ENCODE results near the gene TTC7B. TPM values are rescaled to one million over a fixed set of nuclear protein-coding genes. Genes with fewer than 3 reads are reported as not detected.

The TTC7B gene
- total and polyA plus RNA-seq, 10 of the 15 experiments (the other 5 are each of a cell fraction or from before 2014, with no cell fraction given): under 0.01 to 1.1 (median 0.26) TPM; not detected in 2

- no peak for FAIRE-seq
- H3K27me3 ChIP-seq (replicated peaks in 1 of 2; ENCODE audit: control insufficient read depth in 2 of 2, insufficient read depth in 2 of 2, low read length in 1 of 2): peaks cover 0 to 3% of the 10 kb centered on the region in 2 experiments; a peak in 3 of 4 replicates
- POLR2A ChIA-PET: no interaction called here
Observed at GRCh38 chr14:90551733-90552464, 264.3 kb downstream of the TTC7B start.

More at GRCh38 chr14:90551733-90552464, 264.3 kb downstream of the TTC7B start:
- Histone ChIP-seq H3K9ac (ENCODE audit: control insufficient read depth, insufficient read depth, low read length) (no peak overlapping the region), H3K9me3 (replicated peaks; ENCODE audit: control insufficient read depth, insufficient read depth, low read length) (no peaks in the 10 kb centered on the region), H3K4me1 (ENCODE audit: control insufficient read depth, insufficient read depth, low read length) (no peaks in the 10 kb centered on the region), H3K4me2 (ENCODE audit: control insufficient read depth, insufficient read depth) (no peak overlapping the region), H3K27ac (ENCODE audit: control insufficient read depth, insufficient read depth) (no peak overlapping the region), H3K79me2 (ENCODE audit: control insufficient read depth, insufficient read depth, low read length) (no peaks in the 10 kb centered on the region), H3K4me3 (no peak overlapping the region), H3K36me3 (ENCODE audit: control insufficient read depth in 2 of 2, insufficient read depth in 2 of 2, low read length in 1 of 2) (no peaks in the 10 kb centered on the region), H2AFZ (ENCODE audit: control insufficient read depth, low read depth, low read length) (no peak overlapping the region), H4K20me1 (ENCODE audit: control insufficient read depth, insufficient read depth) (no peaks in the 10 kb centered on the region)
- ChIA-PET SMC1A (ENCODE audit: uncharacterized antibody, unreplicated experiment) (no interaction called here), CTCF (no interaction called here), RAD21 (ENCODE audit: unreplicated experiment) (no interaction called here)
- no peak for ATAC-seq
- DNase-seq (ENCODE audit: low read depth, low spot score): no peak
- no peak for TF ChIP-seq ZNF622 (IDR thresholded peaks at IDR 0.05)
- no peak for TF ChIP-seq MXI1 (IDR thresholded peaks at IDR 0.05; ENCODE audit: low read depth, low read length)
- no peak for TF ChIP-seq ZNF207 (IDR thresholded peaks at IDR 0.05; ENCODE audit: borderline replicate concordance)
- TF ChIP-seq SIN3A (IDR thresholded peaks at IDR 0.05; ENCODE audit: low read depth, low read length): no peak
- TF ChIP-seq JUNB (IDR thresholded peaks at IDR 0.05): no peak
- TF ChIP-seq TARDBP (IDR thresholded peaks at IDR 0.05; ENCODE audit: borderline replicate concordance): no peak
- TF ChIP-seq BHLHE40 (IDR thresholded peaks at IDR 0.05; ENCODE audit: borderline replicate concordance in 1 of 2, low read depth in 2 of 2, low read length in 1 of 2): no peak
- no peak for TF ChIP-seq MEF2A (IDR thresholded peaks at IDR 0.05; ENCODE audit: insufficient read depth, low read depth, low read length)
- TF ChIP-seq TCF12 (IDR thresholded peaks at IDR 0.05; ENCODE audit: low read depth, low read length): no peak
- no peak for TF ChIP-seq MYC (IDR thresholded peaks at IDR 0.05; ENCODE audit: insufficient read depth, insufficient read length, insufficient replicate concordance, low read length, severe bottlenecking)
- TF ChIP-seq IRF3 (IDR thresholded peaks at IDR 0.05): no peak
- TF ChIP-seq E2F8 (IDR thresholded peaks at IDR 0.05; ENCODE audit: low read depth, partially characterized antibody): no peak
- no peak for TF ChIP-seq RAD21 (IDR thresholded peaks at IDR 0.05; ENCODE audit: insufficient read depth, low read depth, low read length)
- TF ChIP-seq ESRRA (IDR thresholded peaks at IDR 0.05; ENCODE audit: low read length): no peak
- TF ChIP-seq, protein P1, sequence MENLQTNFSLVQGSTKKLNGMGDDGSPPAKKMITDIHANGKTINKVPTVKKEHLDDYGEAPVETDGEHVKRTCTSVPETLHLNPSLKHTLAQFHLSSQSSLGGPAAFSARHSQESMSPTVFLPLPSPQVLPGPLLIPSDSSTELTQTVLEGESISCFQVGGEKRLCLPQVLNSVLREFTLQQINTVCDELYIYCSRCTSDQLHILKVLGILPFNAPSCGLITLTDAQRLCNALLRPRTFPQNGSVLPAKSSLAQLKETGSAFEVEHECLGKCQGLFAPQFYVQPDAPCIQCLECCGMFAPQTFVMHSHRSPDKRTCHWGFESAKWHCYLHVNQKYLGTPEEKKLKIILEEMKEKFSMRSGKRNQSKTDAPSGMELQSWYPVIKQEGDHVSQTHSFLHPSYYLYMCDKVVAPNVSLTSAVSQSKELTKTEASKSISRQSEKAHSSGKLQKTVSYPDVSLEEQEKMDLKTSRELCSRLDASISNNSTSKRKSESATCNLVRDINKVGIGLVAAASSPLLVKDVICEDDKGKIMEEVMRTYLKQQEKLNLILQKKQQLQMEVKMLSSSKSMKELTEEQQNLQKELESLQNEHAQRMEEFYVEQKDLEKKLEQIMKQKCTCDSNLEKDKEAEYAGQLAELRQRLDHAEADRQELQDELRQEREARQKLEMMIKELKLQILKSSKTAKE (IDR thresholded peaks at IDR 0.05; ENCODE audit: low read depth, poor library complexity, severe bottlenecking): no peak
- intact Hi-C loops (cut with micrococcal nuclease; ENCODE audit: unreplicated experiment) (no loop called here), in situ Hi-C loops (cut with MboI) (no loop called here)
- WGBS (ENCODE audit: insufficient coverage, insufficient replicate concordance, low lambda C conversion rate, missing lambda C conversion rate): 35% methylated on average over 11 of the region's 11 CpGs
- BruUV-seq (replicated peaks): no TSS peak
